HG03575 (cell line): ENCODE data around the gene SNRNP25.

ENCODE experiments used
- ATAC-seq: cut with Tn5 transposase; IDR thresholded peaks from one replicate; pipeline ENCODE4 v1.9.1; 2021; ENCODE audit not compliant: unreplicated experiment, insufficient number of reproducible peaks, low FRiP score; ENCODE audit errors: extremely low read depth

The SNRNP25 gene

GRCh38 chr16:74051-74746 is 20.6 kb downstream of the SNRNP25 start:
- no peak for ATAC-seq

- no peak for ATAC-seq
Observed at GRCh38 chr16:74747-75334, 21.2 kb downstream of the SNRNP25 start.

- ATAC-seq = no peak
Observed at GRCh38 chr16:75580-76501, 22.2 kb downstream of the SNRNP25 start.

GRCh38 chr16:76535-77272 is 23.1 kb downstream of the SNRNP25 start:
- no peak for ATAC-seq

GRCh38 chr16:77273-77806 is 23.7 kb downstream of the SNRNP25 start:
- no peak for ATAC-seq

GRCh38 chr16:77807-78443 is 24.3 kb downstream of the SNRNP25 start, which contains the start of gene MPG:
MPG (plus strand) TSS chr16:78225; CDS start chr16:78310, 85 bp downstream.
- ATAC-seq = no peak

- ATAC-seq = no peak
Observed at GRCh38 chr16:78444-79150, 25.0 kb downstream of the SNRNP25 start.

GRCh38 chr16:79151-80054 is 25.8 kb downstream of the SNRNP25 start:
- ATAC-seq = no peak

- ATAC-seq = no peak
Observed at GRCh38 chr16:83060-83603, 29.5 kb downstream of the SNRNP25 start.

GRCh38 chr16:83781-84615 is 30.4 kb downstream of the SNRNP25 start:
- ATAC-seq = no peak

- ATAC-seq = no peak
Observed at GRCh38 chr16:84718-85406, 31.2 kb downstream of the SNRNP25 start.

GRCh38 chr16:85407-85782 is 31.8 kb downstream of the SNRNP25 start:
- no peak for ATAC-seq

- no peak for ATAC-seq
Observed at GRCh38 chr16:85865-86264, 32.2 kb downstream of the SNRNP25 start.

GRCh38 chr16:86483-86952 is 32.9 kb downstream of the SNRNP25 start:
- no peak for ATAC-seq

- no peak for ATAC-seq
Observed at GRCh38 chr16:88613-89012, 35.0 kb downstream of the SNRNP25 start.
